OCI-LY1 (cell line): ENCODE data around the gene BPIFB4.

Source experiments
- CTCF ChIP-seq: fragments of 200-600 bp; sonication (generic), shearing (Covaris generic); IDR thresholded peaks from 2 replicates; pipeline ENCODE4 v1.5.1; 2017; ENCODE audit warnings: mild to moderate bottlenecking, antibody characterized with exemption, low read length, moderate library complexity, mixed read lengths
- EZH2 ChIP-seq: fragments of 200-600 bp; sonication (generic), shearing (Covaris generic); IDR thresholded peaks from 2 replicates; pipeline ENCODE4 v1.8.0; 2017; ENCODE audit warnings: borderline replicate concordance, mixed run types, mild to moderate bottlenecking, antibody characterized with exemption, low read length, moderate library complexity, mixed read lengths

- no peak for TF ChIP-seq CTCF
- no peak for TF ChIP-seq EZH2
Measured at GRCh38 chr20:33072362-33072761, 7.1 kb upstream of the BPIFB4 start.
